CD4-positive, alpha-beta T cell (primary cell): ENCODE data around the gene RNU6-7. TPM values are rescaled to one million over a fixed set of nuclear protein-coding genes. Genes with fewer than 3 reads are reported as not detected.

Experiments
- ATAC-seq: fragments of 200-7000 bp; cut with Tn5 transposase; one replicate; pipeline ENCODE4 v1.10.0; 2022; ENCODE audit warnings: mild to moderate bottlenecking; ENCODE audit not compliant: poor library complexity
- CTCF ChIA-PET: fragments of 350-600 bp; sonication (Branson Sonifier 250); formaldehyde crosslinking; loops from one replicate; lab custom pipeline; 2021; ENCODE audit warnings: antibody characterized with exemption, inconsistent platforms; lab: Charles Lee
- POLR2A ChIA-PET: fragments of 350-600 bp; sonication (Branson Sonifier 250); formaldehyde crosslinking; loops from one replicate; lab custom pipeline; 2021; ENCODE audit warnings: antibody characterized with exemption, inconsistent platforms; lab: Charles Lee
- DNase-seq, 14 experiments: peaks; one replicate each; pipeline ENCODE4 v3.0.0-alpha.2; 2013 to 2020; ENCODE audit warnings: mixed read lengths in 2 of 14
- H3K27ac ChIP-seq, 2 donors: one replicate each; pipeline versions ENCODE4 v1.5.1 to v1.7.0; 2013; ENCODE audit warnings: low read length in 2 of 2, low read depth in 1 of 2, mild to moderate bottlenecking in 1 of 2
- H3K27me3 ChIP-seq, 2 experiments: 1 replicate in 1 of 2; 2 replicates in 1 of 2; pipeline versions ENCODE4 v1.6.1 to v1.7.0; 2013; ENCODE audit warnings: low read length in 2 of 2, control low read depth in 1 of 2, mild to moderate bottlenecking in 1 of 2, moderate library complexity in 1 of 2; ENCODE audit not compliant: insufficient read depth in 2 of 2, control insufficient read depth in 1 of 2
- H3K36me3 ChIP-seq: one replicate; pipeline ENCODE4 v1.6.1; 2013; ENCODE audit warnings: low read length, control low read depth; ENCODE audit not compliant: insufficient read depth
- H3K4me1 ChIP-seq: one replicate; pipeline ENCODE4 v1.6.1; 2013; ENCODE audit warnings: low read length, control low read depth; ENCODE audit not compliant: insufficient read depth
- H3K4me3 ChIP-seq: one replicate; pipeline ENCODE4 v1.5.1; 2013; ENCODE audit warnings: mild to moderate bottlenecking, low read length, moderate library complexity
- H3K9me3 ChIP-seq, 2 experiments: 1 replicate in 1 of 2; 2 replicates in 1 of 2; pipeline versions ENCODE4 v1.6.1 to v1.7.0; 2013; ENCODE audit warnings: low read length in 2 of 2, mild to moderate bottlenecking in 2 of 2, control low read depth in 1 of 2, moderate library complexity in 1 of 2; ENCODE audit not compliant: control insufficient read depth in 1 of 2, insufficient read depth in 1 of 2
- H3K27ac Mint-ChIP-seq: one replicate; pipeline ENCODE4 v1.8.0; 2020; ENCODE audit warnings: mixed read lengths
- H3K27me3 Mint-ChIP-seq: one replicate; pipeline ENCODE4 v1.8.0; 2021; ENCODE audit warnings: mixed read lengths
- H3K36me3 Mint-ChIP-seq: one replicate; pipeline ENCODE4 v1.8.0; 2021; ENCODE audit warnings: low read depth, mixed read lengths
- H3K4me1 Mint-ChIP-seq: one replicate; pipeline ENCODE4 v1.8.0; 2021; ENCODE audit warnings: low read depth, mixed read lengths
- H3K4me3 Mint-ChIP-seq: one replicate; pipeline ENCODE4 v1.8.0; 2020; ENCODE audit warnings: mild to moderate bottlenecking, mixed read lengths
- H3K9me3 Mint-ChIP-seq: one replicate; pipeline ENCODE4 v1.8.0; 2020; ENCODE audit warnings: mixed read lengths
- CTCF ChIP-seq: fragments of 200-600 bp; IDR thresholded peaks from one replicate; pipeline ENCODE4 v1.8.0; 2022; ENCODE audit warnings: antibody characterized with exemption, mild to moderate bottlenecking
- intact Hi-C, 2 experiments: fragments of 100-400 bp; cut with DNase I in 1 of 2; cut with micrococcal nuclease in 1 of 2; formaldehyde crosslinking; loops; one replicate each; pipeline versions ENCODE4 v1.15.1 to v1.9.0; 2023 to 2025; cut with DNase I, micrococcal nuclease
- total RNA-seq, 174 experiments: library from RNA in 2 of 174; stranded (reverse) in 2 of 174; gene quantifications; one replicate each; pipeline ENCODE4 v1.2.3 and lab custom pipeline; 2021 to 2026

RNU6-7 gene
- total RNA-seq, 2 experiments from 2014 or later: not detected

- no peak for ATAC-seq
- Mint-ChIP-seq H3K36me3 (no peaks in the 10 kb centered on the region), H3K27me3 (no peaks in the 10 kb centered on the region), H3K4me3 (no peak overlapping the region), H3K4me1 (peaks cover 12% of the 10 kb centered on the region), H3K27ac (no peak overlapping the region), H3K9me3 (no peaks in the 10 kb centered on the region)
- no peak for DNase-seq
- H3K27ac ChIP-seq: no peak overlapping the region
- no peaks in the 10 kb centered on the region for H3K36me3 ChIP-seq
- peaks cover 4% of the 10 kb centered on the region for H3K4me1 ChIP-seq
- CTCF ChIA-PET: interaction anchor here (0.6 kb wide), 1 partner anchor 811 kb away, joined by 3 read pairs; no protein-coding TSS in a partner anchor
- intact Hi-C loops: no loop called here
- TF ChIP-seq CTCF: no peak
- no peaks in the 10 kb centered on the region for H3K9me3 ChIP-seq
- POLR2A ChIA-PET: no interaction called here
- no peak overlapping the region for H3K4me3 ChIP-seq
- H3K27me3 ChIP-seq: no peaks in the 10 kb centered on the region
Observed at GRCh38 chr14:32232481-32232880, 30.6 kb downstream of the RNU6-7 start.

- H3K4me3 Mint-ChIP-seq: no peak overlapping the region
- ATAC-seq: no peak
- no peaks in the 10 kb centered on the region for H3K9me3 Mint-ChIP-seq
- ChIA-PET POLR2A (no interaction called here), CTCF (no interaction called here)
- no peaks in the 10 kb centered on the region for H3K36me3 ChIP-seq
- intact Hi-C loops: no loop called here
- peaks cover 12% of the 10 kb centered on the region for H3K4me1 Mint-ChIP-seq
- no peaks in the 10 kb centered on the region for H3K27me3 Mint-ChIP-seq
- peaks cover 4% of the 10 kb centered on the region for H3K4me1 ChIP-seq
- H3K27ac ChIP-seq: no peak overlapping the region
- no peak overlapping the region for H3K27ac Mint-ChIP-seq
- H3K9me3 ChIP-seq: no peaks in the 10 kb centered on the region
- DNase-seq: peak in 1 of 14 experiments; percentile 16
- H3K36me3 Mint-ChIP-seq: no peaks in the 10 kb centered on the region
- no peak for TF ChIP-seq CTCF
- no peaks in the 10 kb centered on the region for H3K27me3 ChIP-seq
- H3K4me3 ChIP-seq: no peak overlapping the region
Observed at GRCh38 chr14:32233260-32233659, 31.4 kb downstream of the RNU6-7 start.

GRCh38 chr14:32244404-32244803 is 42.6 kb downstream of the RNU6-7 start:
- Histone ChIP-seq H3K4me3 (no peak overlapping the region), H3K27ac (no peak overlapping the region), H3K36me3 (no peaks in the 10 kb centered on the region), H3K27me3 (no peaks in the 10 kb centered on the region), H3K9me3 (no peaks in the 10 kb centered on the region), H3K4me1 (no peaks in the 10 kb centered on the region)
- DNase-seq (no peak), ATAC-seq (no peak)
- ChIA-PET POLR2A (interaction anchor here (1.1 kb wide), 1 partner anchor 586 kb away, joined by 3 read pairs; no protein-coding TSS in a partner anchor), CTCF (interaction anchor here (1.0 to 1.1 kb wide), 2 partner anchors 171 to 182 kb away, joined by 3 to 4 read pairs; no protein-coding TSS in a partner anchor)
- Mint-ChIP-seq H3K9me3 (no peaks in the 10 kb centered on the region), H3K27ac (no peak overlapping the region), H3K36me3 (no peaks in the 10 kb centered on the region), H3K27me3 (no peaks in the 10 kb centered on the region), H3K4me3 (no peak overlapping the region), H3K4me1 (no peaks in the 10 kb centered on the region)
- intact Hi-C loops: no loop called here
- TF ChIP-seq CTCF: no peak
